Activated CD8-positive, alpha-beta T cell treated with anti-CD3 and anti-CD28 coated beads for 36 hours (primary cell): ENCODE data around the gene CENPB. TPM values are rescaled to one million over a fixed set of nuclear protein-coding genes. Genes with fewer than 3 reads are reported as not detected.

ENCODE experiments used
- ATAC-seq: fragments of 200-7000 bp; cut with Tn5 transposase; one replicate; pipeline ENCODE4 v1.10.0; 2021; ENCODE audit warnings: mild to moderate bottlenecking, moderate library complexity
- CTCF ChIA-PET: fragments of 350-600 bp; sonication (Branson Sonifier 250); formaldehyde crosslinking; loops from one replicate; lab custom pipeline; 2021; ENCODE audit warnings: antibody characterized with exemption; lab: Charles Lee
- POLR2A ChIA-PET: fragments of 350-600 bp; sonication (Branson Sonifier 250); formaldehyde crosslinking; loops from one replicate; lab custom pipeline; 2021; ENCODE audit warnings: antibody characterized with exemption; lab: Charles Lee
- DNase-seq: peaks from one replicate; pipeline ENCODE4 v3.0.0-alpha.2; 2020
- H3K27ac Mint-ChIP-seq: one replicate; pipeline ENCODE4 v1.8.0; 2021; ENCODE audit warnings: mild to moderate bottlenecking, mixed read lengths
- H3K27me3 Mint-ChIP-seq: one replicate; pipeline ENCODE4 v1.8.0; 2021; ENCODE audit warnings: mixed read lengths
- H3K36me3 Mint-ChIP-seq: one replicate; pipeline ENCODE4 v1.8.0; 2021; ENCODE audit warnings: low read depth, mixed read lengths
- H3K4me1 Mint-ChIP-seq: one replicate; pipeline ENCODE4 v1.8.0; 2021; ENCODE audit warnings: low read depth, mixed read lengths
- H3K4me3 Mint-ChIP-seq: one replicate; pipeline ENCODE4 v1.8.0; 2021; ENCODE audit warnings: mild to moderate bottlenecking, moderate library complexity, mixed read lengths
- H3K9me3 Mint-ChIP-seq: one replicate; pipeline ENCODE4 v1.8.0; 2021; ENCODE audit warnings: mixed read lengths
- intact Hi-C: fragments of 100-400 bp; cut with micrococcal nuclease; formaldehyde crosslinking; loops from one replicate; pipeline ENCODE4 v1.10.0; 2022
- total RNA-seq, 2 experiments: library from RNA; stranded (reverse); gene quantifications; one replicate each; pipeline ENCODE4 v1.2.3, GENCODE V29; 2021
- TF ChIP-seq, protein P1 (sequence below): fragments of 200-600 bp; IDR thresholded peaks from one replicate; pipeline ENCODE4 v1.8.0; 2022; ENCODE audit warnings: antibody characterized with exemption, mild to moderate bottlenecking

CENPB gene
- total RNA-seq, 2 experiments from 2014 or later: 35.0 to 35.4 TPM

DNA sequence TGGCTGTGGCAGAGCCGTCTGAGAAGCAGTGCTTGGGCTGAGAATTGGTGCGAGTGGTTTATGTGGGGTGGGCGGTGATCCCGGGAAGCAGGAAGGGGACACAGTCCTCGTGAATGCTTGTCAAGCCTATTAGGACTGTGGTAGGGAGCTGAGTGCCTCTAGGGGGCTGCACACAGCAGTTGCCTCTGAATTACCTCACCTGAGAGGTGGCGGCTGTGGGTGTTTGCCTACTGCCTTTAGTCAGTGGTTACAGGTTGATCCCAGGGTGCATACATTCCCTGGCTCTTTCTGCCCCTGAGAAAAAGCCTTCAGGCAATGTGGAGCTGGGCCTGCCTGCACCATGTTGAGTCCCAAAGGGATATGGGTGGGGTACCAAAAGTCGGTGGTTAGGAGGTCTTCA is 39.0 kb upstream of the CENPB start:
- Mint-ChIP-seq H3K36me3 (peaks cover 4% of the 10 kb centered on the region), H3K27ac (no peak overlapping the region), H3K4me3 (no peak overlapping the region), H3K4me1 (peaks cover 6% of the 10 kb centered on the region), H3K27me3 (no peaks in the 10 kb centered on the region), H3K9me3 (no peaks in the 10 kb centered on the region)
- POLR2A ChIA-PET: interaction anchor here (0.9 kb wide), 1 partner anchor 30 kb away, joined by 4 read pairs; no protein-coding TSS in a partner anchor
- ATAC-seq (no peak), DNase-seq (no peak)
- intact Hi-C loops: no loop called here
- CTCF ChIA-PET: interaction anchor here (0.9 to 1.2 kb wide), 2 partner anchors 62 to 115 kb away, joined by 3 to 4 read pairs; no protein-coding TSS in a partner anchor
- TF ChIP-seq, protein P1, sequence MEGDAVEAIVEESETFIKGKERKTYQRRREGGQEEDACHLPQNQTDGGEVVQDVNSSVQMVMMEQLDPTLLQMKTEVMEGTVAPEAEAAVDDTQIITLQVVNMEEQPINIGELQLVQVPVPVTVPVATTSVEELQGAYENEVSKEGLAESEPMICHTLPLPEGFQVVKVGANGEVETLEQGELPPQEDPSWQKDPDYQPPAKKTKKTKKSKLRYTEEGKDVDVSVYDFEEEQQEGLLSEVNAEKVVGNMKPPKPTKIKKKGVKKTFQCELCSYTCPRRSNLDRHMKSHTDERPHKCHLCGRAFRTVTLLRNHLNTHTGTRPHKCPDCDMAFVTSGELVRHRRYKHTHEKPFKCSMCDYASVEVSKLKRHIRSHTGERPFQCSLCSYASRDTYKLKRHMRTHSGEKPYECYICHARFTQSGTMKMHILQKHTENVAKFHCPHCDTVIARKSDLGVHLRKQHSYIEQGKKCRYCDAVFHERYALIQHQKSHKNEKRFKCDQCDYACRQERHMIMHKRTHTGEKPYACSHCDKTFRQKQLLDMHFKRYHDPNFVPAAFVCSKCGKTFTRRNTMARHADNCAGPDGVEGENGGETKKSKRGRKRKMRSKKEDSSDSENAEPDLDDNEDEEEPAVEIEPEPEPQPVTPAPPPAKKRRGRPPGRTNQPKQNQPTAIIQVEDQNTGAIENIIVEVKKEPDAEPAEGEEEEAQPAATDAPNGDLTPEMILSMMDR: no peak

DNA sequence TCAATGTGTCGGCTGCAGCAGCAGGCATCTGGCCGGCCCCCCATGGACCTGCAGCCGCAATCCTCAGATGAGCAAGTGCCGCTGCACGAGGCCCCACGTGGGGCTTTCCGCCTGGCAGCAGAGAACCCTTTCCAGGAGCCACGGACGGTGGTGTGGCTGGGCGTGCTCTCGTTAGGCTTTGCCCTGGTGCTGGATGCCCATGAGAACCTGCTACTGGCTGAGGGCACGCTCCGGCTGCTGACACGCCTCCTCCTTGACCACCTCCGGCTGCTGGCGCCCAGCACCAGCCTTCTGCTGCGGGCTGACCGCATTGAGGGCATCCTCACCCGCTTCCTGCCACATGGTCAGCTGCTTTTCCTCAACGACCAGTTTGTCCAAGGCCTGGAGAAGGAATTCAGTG is 37.3 kb upstream of the CENPB start:
- DNase-seq (no peak), ATAC-seq (no peak)
- H3K36me3 Mint-ChIP-seq: no peaks in the 10 kb centered on the region
- ChIA-PET CTCF (interaction anchor here (1.1 kb wide), 1 partner anchor 35 kb away, joined by 3 read pairs; no protein-coding TSS in a partner anchor), POLR2A (interaction anchor here (1.0 kb wide), 1 partner anchor 17 kb away, joined by 3 read pairs; no protein-coding TSS in a partner anchor)
- TF ChIP-seq, protein P1: no peak
- H3K4me1 Mint-ChIP-seq: peaks cover 14% of the 10 kb centered on the region
- H3K27ac Mint-ChIP-seq: no peak overlapping the region
- no peak overlapping the region for H3K4me3 Mint-ChIP-seq
- no peaks in the 10 kb centered on the region for H3K9me3 Mint-ChIP-seq
- no peaks in the 10 kb centered on the region for H3K27me3 Mint-ChIP-seq
- intact Hi-C loops: no loop called here

DNA sequence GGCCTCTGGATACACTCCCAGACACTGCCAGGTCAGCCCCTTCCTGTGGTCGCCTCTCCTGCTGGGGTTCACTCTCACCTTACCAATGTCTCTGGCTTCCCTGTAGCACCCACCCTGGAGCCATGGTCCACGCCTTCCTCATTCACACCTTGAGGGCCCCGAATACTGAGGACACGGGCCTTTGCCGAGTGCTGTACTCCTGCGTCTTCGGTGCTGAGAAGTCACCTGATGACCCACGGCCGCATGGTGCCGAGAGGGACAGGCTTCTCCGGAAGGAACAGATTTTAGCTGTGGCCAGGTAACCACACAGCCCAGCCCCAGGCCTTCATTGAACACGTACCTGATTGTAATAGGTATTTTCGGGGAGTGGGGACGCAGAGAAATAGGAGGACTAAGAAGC is 35.5 kb upstream of the CENPB start:
- TF ChIP-seq, protein P1: no peak
- POLR2A ChIA-PET: interaction anchor here (3.5 kb wide), 1 partner anchor 10 kb away, joined by 19 read pairs; no protein-coding TSS in a partner anchor
- H3K9me3 Mint-ChIP-seq: no peaks in the 10 kb centered on the region
- H3K4me3 Mint-ChIP-seq: peak overlapping the region; percentile 92
- peak overlapping the region; percentile 97 for H3K27ac Mint-ChIP-seq
- ATAC-seq (no peak), DNase-seq (no peak)
- H3K36me3 Mint-ChIP-seq: no peaks in the 10 kb centered on the region
- CTCF ChIA-PET: interaction anchor here (0.6 to 3.5 kb wide), 4 partner anchors 9 to 1940 kb away, joined by 3 to 28 read pairs (median 4); partner anchors contain the start of gene ADISSP
- peaks cover 19% of the 10 kb centered on the region for H3K4me1 Mint-ChIP-seq
- intact Hi-C loops: loop anchor here (2.0 kb wide), 1 partner anchor 35 kb away; the partner anchor contains the start of gene CENPB
- no peaks in the 10 kb centered on the region for H3K27me3 Mint-ChIP-seq

DNA sequence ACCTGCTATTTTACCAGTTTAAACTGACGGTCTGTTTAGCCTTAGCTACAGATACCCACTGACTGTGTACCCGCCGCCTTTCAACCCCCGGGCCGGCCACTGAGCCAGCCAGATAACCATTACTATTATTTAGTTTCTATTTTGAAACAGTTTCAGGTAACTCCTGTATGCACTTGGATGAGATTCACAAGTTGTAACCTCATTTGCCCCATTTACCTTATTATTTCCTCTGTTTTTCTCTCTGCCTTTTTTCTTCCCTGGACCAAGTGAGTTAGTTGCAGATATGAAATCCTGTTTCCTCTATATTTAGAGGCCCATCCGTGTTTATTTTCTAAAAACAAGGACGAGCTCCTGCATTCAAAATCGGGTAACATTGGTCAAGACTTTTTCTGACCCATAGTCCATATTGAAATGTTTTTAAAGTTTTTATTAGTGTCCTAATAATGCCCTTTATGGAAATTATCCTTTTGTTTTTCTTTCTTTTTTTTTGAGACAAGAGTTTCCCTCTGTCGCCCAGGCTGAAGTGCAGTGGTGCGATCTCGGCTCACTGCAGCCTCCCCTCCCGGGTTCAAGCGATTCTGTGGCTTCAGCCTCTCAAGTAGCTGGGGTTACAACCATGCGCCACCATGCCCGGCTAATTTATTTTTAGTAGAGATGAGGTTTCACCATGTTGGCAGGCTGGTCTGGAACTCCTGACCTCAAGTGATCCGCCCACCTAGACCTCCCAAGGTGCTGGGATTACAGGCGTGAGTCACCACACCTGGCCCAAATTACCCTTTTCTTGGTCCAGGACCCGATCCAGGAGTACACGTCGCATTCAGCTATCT is 34.6 kb upstream of the CENPB start:
- no peak for DNase-seq
- peak overlapping the region; percentile 97 for H3K27ac Mint-ChIP-seq
- TF ChIP-seq, protein P1: no peak
- H3K36me3 Mint-ChIP-seq: no peaks in the 10 kb centered on the region
- ATAC-seq: no peak
- POLR2A ChIA-PET: interaction anchor here (0.7 to 3.5 kb wide), 10 partner anchors 9 to 195 kb away, joined by 3 to 46 read pairs (median 6); partner anchors contain the start of genes ADISSP, CDC25B and CENPB
- H3K9me3 Mint-ChIP-seq: no peaks in the 10 kb centered on the region
- peak overlapping the region; percentile 92 for H3K4me3 Mint-ChIP-seq
- intact Hi-C loops: loop anchor here (2.0 kb wide), 1 partner anchor 34 kb away; the partner anchor contains the start of gene CENPB
- H3K4me1 Mint-ChIP-seq: peaks cover 26% of the 10 kb centered on the region
- H3K27me3 Mint-ChIP-seq: no peaks in the 10 kb centered on the region
- CTCF ChIA-PET: interaction anchor here (0.6 to 4.0 kb wide), 25 partner anchors 9 to 844 kb away, joined by 3 to 69 read pairs (median 5); partner anchors contain the start of genes ADISSP, CDC25B, CENPB and SPEF1
